GM18502 (cell line): ENCODE measurements around the gene SH3RF3.

Source experiments
- ATAC-seq: cut with Tn5 transposase; IDR thresholded peaks from one replicate; pipeline ENCODE4 v1.9.1; 2021; ENCODE audit warnings: mild to moderate bottlenecking; ENCODE audit not compliant: unreplicated experiment, poor library complexity

SH3RF3 gene

DNA sequence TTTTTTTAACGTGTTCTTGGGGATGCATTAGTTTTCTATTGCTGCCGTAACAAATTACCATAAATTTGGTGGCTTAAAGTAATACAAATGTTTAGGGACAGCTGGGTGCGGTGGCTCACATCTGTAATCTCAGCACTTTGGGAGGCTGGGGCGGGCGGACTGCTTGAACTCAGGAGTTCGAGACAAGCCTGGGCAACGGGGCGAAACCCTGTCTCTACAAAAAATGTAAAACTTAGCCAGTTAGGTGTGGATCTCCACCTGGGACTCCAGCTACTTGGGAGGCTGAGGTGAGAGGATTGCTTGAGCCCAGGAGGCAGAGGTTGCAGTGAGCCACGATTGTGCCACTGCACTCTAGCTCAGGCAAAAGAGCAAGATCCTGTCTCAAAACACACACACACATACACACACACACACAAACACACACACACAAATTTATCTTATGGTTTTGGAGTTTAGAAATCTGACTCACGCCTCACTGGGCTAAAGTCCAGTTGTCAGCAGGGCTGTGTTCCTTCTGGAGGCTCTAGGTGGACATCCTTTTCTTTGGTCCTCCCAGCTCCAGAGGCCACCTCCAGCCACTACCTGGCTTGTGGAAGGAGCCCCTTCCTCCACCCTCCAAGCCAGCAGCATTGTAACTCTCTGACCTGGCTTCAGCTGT, 408.7 kb downstream of the SH3RF3 start:
- ATAC-seq, result no peak

DNA sequence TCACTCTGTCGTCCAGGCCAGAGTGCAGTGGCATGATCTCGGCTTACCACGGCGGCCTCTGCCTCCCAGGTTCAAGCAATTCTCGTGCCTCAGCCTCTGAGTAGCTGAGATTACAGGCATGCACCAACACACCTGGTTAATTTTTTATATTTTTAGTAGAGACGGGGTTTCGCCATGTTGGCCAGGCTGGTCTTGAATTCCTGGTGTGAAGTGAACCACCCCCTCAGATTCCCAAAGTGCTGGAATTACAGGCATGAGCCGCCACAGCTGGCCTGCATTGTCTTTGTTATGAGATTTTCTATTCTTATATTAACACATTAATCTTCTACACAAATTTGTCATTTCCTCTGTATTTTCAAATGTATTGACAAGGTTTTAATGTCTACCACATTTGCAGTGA, 409.5 kb downstream of the SH3RF3 start:
- no peak for ATAC-seq

DNA sequence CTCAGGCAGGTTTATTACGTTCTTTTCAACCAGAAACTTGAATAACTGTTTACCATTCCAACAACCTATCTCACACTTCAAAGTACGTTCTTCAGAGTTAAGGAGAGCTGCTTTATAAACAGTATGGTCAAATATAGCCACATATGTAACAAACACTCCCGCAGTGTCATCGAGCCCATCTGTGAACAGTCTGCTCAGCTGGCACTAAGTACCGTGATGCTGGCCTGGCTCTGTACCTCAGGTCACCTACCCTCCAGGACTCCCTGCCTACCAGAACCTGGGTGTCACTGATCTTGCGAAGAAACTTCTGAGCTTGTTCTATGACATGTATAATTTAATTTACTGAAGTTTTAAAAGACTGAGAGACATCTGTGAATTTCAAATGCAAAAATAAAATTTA, 413.4 kb downstream of the SH3RF3 start:
- ATAC-seq, result no peak

DNA sequence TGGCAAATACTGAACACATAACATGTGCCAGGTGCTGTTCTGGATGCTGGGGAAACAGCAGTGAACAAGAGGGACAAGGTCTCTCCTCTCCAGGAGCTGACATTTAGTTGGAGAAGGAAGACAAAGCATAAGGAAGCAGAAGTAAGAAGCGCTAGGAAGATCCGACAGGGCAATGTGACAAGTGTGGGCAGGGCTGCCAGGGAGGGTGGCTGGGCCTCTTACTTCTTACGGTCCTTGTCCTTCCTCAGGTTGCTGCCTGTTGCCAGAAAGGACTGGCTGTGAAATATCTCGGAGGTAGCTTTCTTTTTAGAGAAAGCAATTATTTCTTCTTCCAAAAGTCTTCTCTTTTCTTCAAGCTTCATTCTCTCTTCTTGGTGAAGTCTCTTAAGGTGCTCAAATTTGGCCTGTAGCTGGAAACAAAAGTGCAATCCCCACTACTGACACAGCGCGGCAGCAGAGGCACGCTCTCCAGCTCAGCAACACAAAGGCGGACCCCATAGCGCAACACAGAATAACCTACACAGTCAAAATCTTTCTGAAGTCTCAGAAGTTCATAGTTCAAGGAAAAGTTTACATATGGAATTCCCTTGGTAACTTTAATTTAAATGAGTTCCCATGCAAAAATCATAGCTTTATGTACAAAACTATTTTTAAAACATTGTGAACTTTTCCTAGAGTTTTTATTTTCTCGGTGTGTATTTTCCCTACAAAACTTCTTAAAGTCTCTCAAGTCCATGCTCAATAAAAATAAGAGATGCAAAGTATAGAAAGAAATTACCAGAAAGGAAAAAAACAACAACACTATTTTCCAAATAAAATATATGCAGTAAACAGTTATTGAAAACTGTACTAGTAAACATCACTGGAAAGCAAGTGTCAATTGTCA, 417.1 kb downstream of the SH3RF3 start:
- peak; percentile 76 for ATAC-seq

DNA sequence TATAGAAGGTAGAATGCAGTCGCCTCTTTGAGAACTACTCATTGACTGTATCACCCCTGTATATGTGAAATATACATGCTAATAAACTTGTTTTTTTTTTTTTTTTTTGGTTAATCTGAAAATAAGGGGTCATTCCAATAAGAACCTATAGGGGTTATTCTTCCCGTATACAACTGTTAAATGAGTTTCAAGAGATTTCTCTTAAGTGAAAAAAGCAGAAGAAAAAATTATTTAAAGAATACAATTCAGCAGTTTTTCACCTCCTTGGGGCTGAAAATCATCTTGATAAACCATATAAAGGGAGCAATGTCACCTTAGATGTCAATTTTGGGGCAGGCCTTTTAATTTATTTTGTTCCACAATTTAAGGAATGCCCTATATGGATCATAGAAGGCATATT, 418.3 kb downstream of the SH3RF3 start:
- ATAC-seq, result no peak

DNA sequence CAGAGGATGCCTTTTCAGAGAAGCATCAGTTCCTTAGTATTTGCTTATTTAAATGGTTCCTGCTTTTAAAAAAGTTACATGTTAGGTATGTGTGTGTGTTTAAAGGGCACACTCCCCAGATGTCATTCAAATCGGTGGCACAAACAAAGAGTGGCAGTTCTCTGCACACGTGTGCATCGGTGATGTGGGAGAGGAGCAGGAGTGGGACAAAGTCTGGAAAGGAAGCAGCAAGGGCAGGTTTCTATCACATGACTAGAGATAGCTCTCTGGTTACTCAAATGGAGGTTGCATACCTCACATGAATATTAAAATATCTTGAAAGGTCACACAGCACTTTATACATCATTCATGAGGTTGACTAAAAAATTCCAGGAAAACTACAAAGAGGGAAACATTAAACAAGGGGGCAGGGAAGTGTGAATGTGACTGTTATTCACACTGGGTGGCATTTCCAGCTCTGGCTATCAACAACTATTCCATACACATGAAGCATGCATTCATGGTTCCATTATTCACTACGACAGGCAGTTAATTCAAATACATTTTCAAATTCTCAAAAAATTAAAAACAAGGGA, 420.1 kb downstream of the SH3RF3 start:
- no peak for ATAC-seq
